C4-2B (cell line): ENCODE results near the gene SYNE2.

Experiments
- ZFX ChIP-seq: fragments of 450-650 bp; IDR thresholded peaks from 2 replicates; pipeline ENCODE4 v1.6.1; 2017
- TF ChIP-seq, protein P1 (sequence below): fragments of 450-650 bp; conservative IDR thresholded peaks from 2 replicates; pipeline ENCODE4 v1.5.1; 2017; ENCODE audit warnings: mild to moderate bottlenecking

GRCh38 chr14:64200170-64200569 lies 347.4 kb downstream of the SYNE2 start:
- TF ChIP-seq, protein P1, sequence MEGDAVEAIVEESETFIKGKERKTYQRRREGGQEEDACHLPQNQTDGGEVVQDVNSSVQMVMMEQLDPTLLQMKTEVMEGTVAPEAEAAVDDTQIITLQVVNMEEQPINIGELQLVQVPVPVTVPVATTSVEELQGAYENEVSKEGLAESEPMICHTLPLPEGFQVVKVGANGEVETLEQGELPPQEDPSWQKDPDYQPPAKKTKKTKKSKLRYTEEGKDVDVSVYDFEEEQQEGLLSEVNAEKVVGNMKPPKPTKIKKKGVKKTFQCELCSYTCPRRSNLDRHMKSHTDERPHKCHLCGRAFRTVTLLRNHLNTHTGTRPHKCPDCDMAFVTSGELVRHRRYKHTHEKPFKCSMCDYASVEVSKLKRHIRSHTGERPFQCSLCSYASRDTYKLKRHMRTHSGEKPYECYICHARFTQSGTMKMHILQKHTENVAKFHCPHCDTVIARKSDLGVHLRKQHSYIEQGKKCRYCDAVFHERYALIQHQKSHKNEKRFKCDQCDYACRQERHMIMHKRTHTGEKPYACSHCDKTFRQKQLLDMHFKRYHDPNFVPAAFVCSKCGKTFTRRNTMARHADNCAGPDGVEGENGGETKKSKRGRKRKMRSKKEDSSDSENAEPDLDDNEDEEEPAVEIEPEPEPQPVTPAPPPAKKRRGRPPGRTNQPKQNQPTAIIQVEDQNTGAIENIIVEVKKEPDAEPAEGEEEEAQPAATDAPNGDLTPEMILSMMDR = no peak
- no peak for TF ChIP-seq ZFX
